H9 (cell line): Measurements from ENCODE around the gene TNC. TPM values are rescaled to one million over a fixed set of nuclear protein-coding genes. Genes with fewer than 3 reads are reported as not detected.

ENCODE experiments used
- DNase-seq: peaks from one replicate; pipeline ENCODE4 v3.0.0-alpha.2; 2017
- H2AFZ ChIP-seq: one replicate; pipeline ENCODE4 v1.6.1; 2013; ENCODE audit warnings: mild to moderate bottlenecking, low read length, control low read depth, moderate library complexity
- H2AK5ac ChIP-seq: 2 replicates; pipeline ENCODE4 v1.6.1; 2013; ENCODE audit warnings: low read length, control low read depth, mixed read lengths; ENCODE audit not compliant: insufficient read length
- H2BK120ac ChIP-seq: one replicate; pipeline ENCODE4 v1.6.1; 2013; ENCODE audit warnings: low read depth, mild to moderate bottlenecking, low read length, control low read depth, inconsistent platforms; ENCODE audit not compliant: poor library complexity, severe bottlenecking
- H2BK12ac ChIP-seq: 2 replicates; pipeline ENCODE4 v1.6.1; 2013; ENCODE audit warnings: low read length, control low read depth, mixed read lengths, low read depth; ENCODE audit not compliant: insufficient read length
- H2BK15ac ChIP-seq: 2 replicates; pipeline ENCODE4 v1.6.1; 2013; ENCODE audit warnings: low read depth, low read length, control low read depth
- H2BK20ac ChIP-seq: one replicate; pipeline ENCODE4 v1.6.1; 2013; ENCODE audit warnings: low read depth, mild to moderate bottlenecking, low read length, control low read depth, inconsistent platforms; ENCODE audit not compliant: poor library complexity, severe bottlenecking
- H2BK5ac ChIP-seq: 2 replicates; pipeline ENCODE4 v1.6.1; 2013; ENCODE audit warnings: low read length, control low read depth, mixed read lengths; ENCODE audit not compliant: insufficient read length
- H3K14ac ChIP-seq: 2 replicates; pipeline ENCODE4 v1.6.1; 2013; ENCODE audit warnings: low read length, control low read depth; ENCODE audit not compliant: insufficient read depth
- H3K18ac ChIP-seq: 2 replicates; pipeline ENCODE4 v1.6.1; 2013; ENCODE audit warnings: low read depth, mild to moderate bottlenecking, mixed read lengths, low read length, control low read depth; ENCODE audit not compliant: insufficient read length
- H3K23ac ChIP-seq: 2 replicates; pipeline ENCODE4 v1.6.1; 2013; ENCODE audit warnings: low read length, control low read depth, mixed read lengths, low read depth; ENCODE audit not compliant: insufficient read length
- H3K23me2 ChIP-seq: 2 replicates; pipeline ENCODE4 v1.6.1; 2013; ENCODE audit warnings: low read depth, mild to moderate bottlenecking, mixed read lengths, low read length, control low read depth; ENCODE audit not compliant: insufficient read length, poor library complexity, severe bottlenecking
- H3K27ac ChIP-seq: 2 replicates; pipeline ENCODE4 v1.5.1; 2013; ENCODE audit warnings: low read length, control low read depth, mixed read lengths, low read depth; ENCODE audit not compliant: insufficient read length
- H3K27me3 ChIP-seq: 2 replicates; pipeline ENCODE4 v1.6.1; 2013; ENCODE audit warnings: low read length, control low read depth, inconsistent platforms; ENCODE audit not compliant: insufficient read depth
- H3K4ac ChIP-seq: 2 replicates; pipeline ENCODE4 v1.6.1; 2013; ENCODE audit warnings: low read depth, mild to moderate bottlenecking, control low read depth, inconsistent platforms, low read length, moderate library complexity
- H3K4me1 ChIP-seq: 2 replicates; pipeline ENCODE4 v1.6.1; 2013; ENCODE audit warnings: low read length, control low read depth, inconsistent platforms; ENCODE audit not compliant: insufficient read depth
- H3K4me2 ChIP-seq: 2 replicates; pipeline ENCODE4 v1.6.1; 2013; ENCODE audit warnings: low read length, control low read depth, mixed read lengths; ENCODE audit not compliant: insufficient read length, insufficient read depth
- H3K56ac ChIP-seq: 2 replicates; pipeline ENCODE4 v1.6.1; 2013; ENCODE audit warnings: low read depth, mild to moderate bottlenecking, mixed read lengths, low read length, control low read depth; ENCODE audit not compliant: insufficient read length
- H3K79me1 ChIP-seq: 2 replicates; pipeline ENCODE4 v1.6.1; 2013; ENCODE audit warnings: low read depth, mild to moderate bottlenecking, moderate library complexity, low read length, control low read depth, inconsistent platforms; ENCODE audit not compliant: insufficient read depth, poor library complexity, severe bottlenecking
- H3K79me2 ChIP-seq: 2 replicates; pipeline ENCODE4 v1.6.1; 2013; ENCODE audit warnings: low read length, control low read depth, inconsistent platforms; ENCODE audit not compliant: insufficient read depth
- H3K9ac ChIP-seq: 2 replicates; pipeline ENCODE4 v1.6.1; 2013; ENCODE audit warnings: low read length, control low read depth, mixed read lengths; ENCODE audit not compliant: insufficient read length; ENCODE audit errors: extremely low read depth
- H3K9me3 ChIP-seq: one replicate; pipeline ENCODE4 v1.6.1; 2013; ENCODE audit warnings: low read depth, low read length, inconsistent platforms; ENCODE audit not compliant: control insufficient read depth
- H3T11ph ChIP-seq: one replicate; pipeline ENCODE4 v1.6.1; 2013; ENCODE audit warnings: mild to moderate bottlenecking, low read length, control low read depth, inconsistent platforms
- H4K20me1 ChIP-seq: one replicate; pipeline ENCODE4 v1.6.1; 2013; ENCODE audit not compliant: control insufficient read depth, insufficient read length, insufficient read depth
- H4K5ac ChIP-seq: 2 replicates; pipeline ENCODE4 v1.6.1; 2013; ENCODE audit warnings: low read depth, mild to moderate bottlenecking, mixed read lengths, low read length, control low read depth; ENCODE audit not compliant: insufficient read length
- H4K8ac ChIP-seq: replicated peaks from 2 replicates; pipeline ENCODE4 v1.6.1; 2013; ENCODE audit warnings: low read length, control low read depth, mixed read lengths, low read depth; ENCODE audit not compliant: insufficient read length
- H4K91ac ChIP-seq: 2 replicates; pipeline ENCODE4 v1.6.1; 2013; ENCODE audit warnings: low read depth, mild to moderate bottlenecking, moderate library complexity, mixed read lengths, low read length, control low read depth; ENCODE audit not compliant: insufficient read length
- H3K27ac Mint-ChIP-seq, 3 experiments: 2 replicates in 2 of 3; 3 replicates in 1 of 3; pipeline ENCODE4 v1.8.0; 2020 to 2021; ENCODE audit warnings: mixed read lengths in 3 of 3, mild to moderate bottlenecking in 1 of 3, moderate library complexity in 1 of 3
- H3K27me3 Mint-ChIP-seq: 2 replicates; pipeline ENCODE4 v1.8.0; 2021; ENCODE audit warnings: low read depth, mild to moderate bottlenecking, moderate library complexity, mixed read lengths
- H3K36me3 Mint-ChIP-seq, 3 experiments: 2 replicates in 2 of 3; 3 replicates in 1 of 3; pipeline ENCODE4 v1.8.0; 2020 to 2021; ENCODE audit warnings: low read depth in 3 of 3, mixed read lengths in 3 of 3; ENCODE audit not compliant: insufficient read depth in 1 of 3
- H3K4me1 Mint-ChIP-seq, 2 experiments: 2 replicates each; pipeline ENCODE4 v1.8.0; 2020; ENCODE audit warnings: mixed read lengths in 2 of 2
- H3K4me3 Mint-ChIP-seq, 2 experiments: 2 replicates in 1 of 2; 3 replicates in 1 of 2; pipeline ENCODE4 v1.8.0; 2020 to 2021; ENCODE audit warnings: mild to moderate bottlenecking in 2 of 2, mixed read lengths in 2 of 2, moderate library complexity in 1 of 2
- H3K9me3 Mint-ChIP-seq, 2 experiments: 2 replicates in 1 of 2; 3 replicates in 1 of 2; pipeline ENCODE4 v1.8.0; 2020; ENCODE audit warnings: mild to moderate bottlenecking in 2 of 2, mixed read lengths in 2 of 2, moderate library complexity in 1 of 2
- CTCF ChIP-seq: fragments of 200-600 bp; sonication (generic); conservative IDR thresholded peaks from 3 replicates; pipeline ENCODE4 v1.8.0; 2021; ENCODE audit warnings: antibody characterized with exemption, mild to moderate bottlenecking
- total RNA-seq: library from RNA; stranded (reverse); gene quantifications from 2 replicates; pipeline ENCODE4 v1.2.1, GENCODE V29; 2021

Gene TNC
- total RNA-seq, 1 experiment from 2014 or later: 0.63 TPM

- H3K9me3 Mint-ChIP-seq: peaks cover 8% of the 10 kb centered on the region in 2 experiments
- no peak for DNase-seq
- no peak overlapping the region for H3K4me2 ChIP-seq
These were observed 3.2 kb upstream of the TNC start for GRCh38 chr9:115121181-115121580.

More at GRCh38 chr9:115121181-115121580, 3.2 kb upstream of the TNC start:
- Histone ChIP-seq H3K4me1 (no peaks in the 10 kb centered on the region; the same call in 1 of the 2 replicates), H2AK5ac (no peak overlapping the region), H3K9me3 (no peaks in the 10 kb centered on the region), H3K9ac (no peak overlapping the region), H3K23ac (no peak overlapping the region), H3K79me1 (no peaks in the 10 kb centered on the region), H3K4ac (no peak overlapping the region), H3K14ac (no peak overlapping the region), H3T11ph (no peak overlapping the region), H2AFZ (no peak overlapping the region), H3K23me2 (peaks cover 9% of the 10 kb centered on the region), H2BK12ac (no peak overlapping the region), H4K5ac (no peak overlapping the region), H2BK5ac (no peak overlapping the region), H3K27me3 (peaks cover 14% of the 10 kb centered on the region; the same call in 1 of the 2 replicates), H3K27ac (no peak overlapping the region), H2BK20ac (no peak overlapping the region), H4K91ac (no peak overlapping the region), H2BK120ac (no peak overlapping the region), H4K8ac (no peak overlapping the region), H4K20me1 (no peaks in the 10 kb centered on the region), H2BK15ac (no peak overlapping the region), H3K18ac (no peak overlapping the region), H3K79me2 (no peaks in the 10 kb centered on the region), H3K56ac (no peak overlapping the region)
- Mint-ChIP-seq H3K27me3 (peaks cover 90% of the 10 kb centered on the region), H3K4me1 (peaks cover 22 to 45% of the 10 kb centered on the region in 2 experiments), H3K36me3 (peaks cover 6 to 7% (median 6%) of the 10 kb centered on the region in 3 experiments; a peak in 6 of 7 replicates), H3K27ac (no peak overlapping the region), H3K4me3 (no peak overlapping the region)
- no peak for TF ChIP-seq CTCF
